Measurements from ENCODE around the gene APOLD1.
"Not testable (repeated sequence)": the region's sequence is repeated elsewhere in the genome, so short reads cannot be mapped to it uniquely, and the experiment has no call there.

The APOLD1 gene

GRCh38 chr12:12786351-12786705, 869 bp downstream of the APOLD1 start:
- no peak for DNase-seq (ENCODE audit: low read depth in 4 of 4, low spot score in 1 of 4)

GRCh38 chr12:12786706-12787601, 1.5 kb downstream of the APOLD1 start:
- peak; percentile 42 to 64 (median 50) for DNase-seq (ENCODE audit: low read depth in 4 of 4, low spot score in 1 of 4)

- DNase-seq (ENCODE audit: low read depth in 4 of 4, low spot score in 1 of 4): no peak
Observed at GRCh38 chr12:12788131-12788530, 2.7 kb downstream of the APOLD1 start.

- peak; percentile 32 to 48 (median 36) for DNase-seq (ENCODE audit: low read depth in 4 of 4, low spot score in 1 of 4)
Observed at GRCh38 chr12:12788675-12789368, 3.4 kb downstream of the APOLD1 start.

- no peak for DNase-seq (ENCODE audit: low read depth in 4 of 4, low spot score in 1 of 4)
Observed at GRCh38 chr12:12790956-12791355, 5.5 kb downstream of the APOLD1 start.

- DNase-seq (ENCODE audit: low read depth in 4 of 4, low spot score in 1 of 4): no peak
Observed at GRCh38 chr12:12791756-12792369, 6.4 kb downstream of the APOLD1 start.

- DNase-seq (ENCODE audit: low read depth in 4 of 4, low spot score in 1 of 4): no peak
Observed at GRCh38 chr12:12792421-12792820, 7.0 kb downstream of the APOLD1 start.

GRCh38 chr12:12794686-12795085, 9.2 kb downstream of the APOLD1 start:
- DNase-seq (ENCODE audit: low read depth in 4 of 4, low spot score in 1 of 4): no peak

GRCh38 chr12:12796171-12796570, 10.7 kb downstream of the APOLD1 start:
- no peak for DNase-seq (ENCODE audit: low read depth in 4 of 4, low spot score in 1 of 4)

GRCh38 chr12:12796928-12797793, 11.7 kb downstream of the APOLD1 start:
- DNase-seq (ENCODE audit: low read depth in 4 of 4, low spot score in 1 of 4): no peak

GRCh38 chr12:12797794-12798152, 12.3 kb downstream of the APOLD1 start:
- DNase-seq (ENCODE audit: low read depth in 4 of 4, low spot score in 1 of 4): no peak

GRCh38 chr12:12798480-12798879, 13.0 kb downstream of the APOLD1 start:
- DNase-seq (ENCODE audit: low read depth in 4 of 4, low spot score in 1 of 4): no peak

- no peak for DNase-seq (ENCODE audit: low read depth in 4 of 4, low spot score in 1 of 4)
Observed at GRCh38 chr12:12799163-12799920, 13.9 kb downstream of the APOLD1 start.

- no peak for DNase-seq (ENCODE audit: low read depth in 4 of 4, low spot score in 1 of 4)
Observed at GRCh38 chr12:12800406-12801180, 15.1 kb downstream of the APOLD1 start.

GRCh38 chr12:12801656-12802055, 16.2 kb downstream of the APOLD1 start:
- DNase-seq (ENCODE audit: low read depth in 4 of 4, low spot score in 1 of 4): not testable (repeated sequence)

GRCh38 chr12:12803186-12803585, 17.7 kb downstream of the APOLD1 start:
- DNase-seq (ENCODE audit: low read depth in 4 of 4, low spot score in 1 of 4): peak in 1 of 4 experiments; percentile 13

GRCh38 chr12:12804011-12804410, 18.6 kb downstream of the APOLD1 start:
- no peak for DNase-seq (ENCODE audit: low read depth in 4 of 4, low spot score in 1 of 4)

- DNase-seq (ENCODE audit: low read depth in 4 of 4, low spot score in 1 of 4): no peak
Observed at GRCh38 chr12:12804432-12804886, 19.0 kb downstream of the APOLD1 start.

- DNase-seq (ENCODE audit: low read depth in 4 of 4, low spot score in 1 of 4): no peak
Observed at GRCh38 chr12:12806784-12807516, 21.5 kb downstream of the APOLD1 start.

Data from stimulated activated CD4-positive, alpha-beta T cell treated with anti-CD3 and anti-CD28 coated beads, Interleukin-1b, Interleukin-23, amount 100 ng/mL, for 24 hours (primary cell).